T1000 (cell line): ENCODE data around the gene PRRG4.
"Not testable (repeated sequence)": the region's sequence is repeated elsewhere in the genome, so short reads cannot be mapped to it uniquely, and the experiment has no call there.

Experiments used
- DNase-seq: peaks from one replicate; lab custom pipeline; 2025; ENCODE audit warnings: mixed read lengths; lab: John Stamatoyannopoulos, UW

Gene PRRG4

GRCh38 chr11:32885556-32885955, 55.8 kb downstream of the PRRG4 start:
- no peak for DNase-seq

GRCh38 chr11:32886180-32886579, 56.5 kb downstream of the PRRG4 start:
- DNase-seq, result no peak

- not testable (repeated sequence) for DNase-seq
Measured at GRCh38 chr11:32887707-32888383, 58.1 kb downstream of the PRRG4 start.

- not testable (repeated sequence) for DNase-seq
Measured at GRCh38 chr11:32888384-32888710, 58.6 kb downstream of the PRRG4 start.

- DNase-seq, result no peak
Measured at GRCh38 chr11:32888805-32889204, 59.1 kb downstream of the PRRG4 start.

GRCh38 chr11:32890843-32891656, 61.3 kb downstream of the PRRG4 start:
- DNase-seq, result no peak

GRCh38 chr11:32891657-32892354, 62.1 kb downstream of the PRRG4 start:
- no peak for DNase-seq

- DNase-seq, result peak; percentile 48
Measured at GRCh38 chr11:32892355-32893092, 62.8 kb downstream of the PRRG4 start, which contains the start of gene QSER1. TSS of gene QSER1 (plus strand) at chr11:32892811. CDS start at chr11:32893126, 315 bp downstream.

- no peak for DNase-seq
Measured at GRCh38 chr11:32893093-32893342, 63.3 kb downstream of the PRRG4 start.

GRCh38 chr11:32893343-32894148, 63.8 kb downstream of the PRRG4 start:
- DNase-seq, result no peak

GRCh38 chr11:32894149-32894827, 64.6 kb downstream of the PRRG4 start:
- no peak for DNase-seq

GRCh38 chr11:32894921-32895320, 65.2 kb downstream of the PRRG4 start:
- DNase-seq, result no peak

GRCh38 chr11:32895471-32895870, 65.7 kb downstream of the PRRG4 start:
- no peak for DNase-seq

- no peak for DNase-seq
Measured at GRCh38 chr11:32897103-32897502, 67.4 kb downstream of the PRRG4 start.

- no peak for DNase-seq
Measured at GRCh38 chr11:32899438-32899837, 69.7 kb downstream of the PRRG4 start.

- no peak for DNase-seq
Measured at GRCh38 chr11:32902089-32902665, 72.5 kb downstream of the PRRG4 start.

GRCh38 chr11:32905028-32905667, 75.4 kb downstream of the PRRG4 start:
- no peak for DNase-seq
